ENCODE results near the gene NMNAT3.
"Not testable (repeated sequence)": the region's sequence is repeated elsewhere in the genome, so short reads cannot be mapped to it uniquely, and the experiment has no call there.

Gene NMNAT3

DNA sequence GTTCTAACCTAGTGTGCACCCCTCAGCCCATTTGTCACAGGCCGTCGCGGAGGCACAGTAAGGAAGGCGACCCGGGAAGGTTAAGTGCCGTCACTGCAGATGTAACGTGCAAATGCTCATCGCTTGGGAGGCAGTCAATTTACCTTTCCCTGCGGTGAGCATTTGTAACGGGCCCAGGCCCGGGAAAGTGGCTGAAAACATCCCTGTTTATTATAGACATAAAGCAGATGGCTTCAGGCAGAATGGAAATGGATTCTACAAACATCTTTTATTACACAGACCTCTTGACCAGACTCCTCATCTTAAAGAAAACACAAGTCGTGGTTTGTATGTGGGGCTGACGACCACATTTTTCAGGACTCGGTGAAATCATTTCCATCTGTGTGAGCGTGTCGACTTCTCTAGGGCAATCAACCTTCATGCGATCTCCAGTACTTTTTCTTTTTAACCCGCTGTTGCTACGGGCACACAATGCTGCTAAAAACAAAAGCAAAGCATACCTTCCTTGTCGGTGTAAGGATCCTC lies 43.6 kb downstream of the NMNAT3 start:
- peak; percentile 50 for DNase-seq

- DNase-seq: no peak
Observed at GRCh38 chr3:139633511-139633910, 44.3 kb downstream of the NMNAT3 start.

DNA sequence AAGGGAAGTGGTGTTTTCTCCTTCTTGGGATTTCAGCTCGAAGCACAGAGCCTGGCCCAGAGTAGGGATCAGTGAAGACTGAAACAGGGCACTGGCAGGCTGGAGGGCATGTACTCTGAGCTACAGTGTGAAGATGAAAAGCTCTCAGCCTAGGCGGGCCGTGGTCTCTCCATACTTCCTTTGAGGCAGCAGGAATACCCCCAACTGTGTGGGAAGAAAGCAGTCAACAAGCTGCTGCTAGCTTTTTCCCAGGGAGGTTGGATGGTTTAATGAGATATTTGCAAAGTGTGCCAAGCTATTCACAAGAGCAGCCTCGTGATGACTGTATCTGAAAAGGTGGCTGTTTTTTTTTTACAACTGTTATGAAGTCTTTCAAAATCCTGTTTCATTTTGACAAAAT lies 47.2 kb downstream of the NMNAT3 start:
- DNase-seq: no peak

- DNase-seq: peak; percentile 8
Observed at GRCh38 chr3:139629033-139629432, 48.7 kb downstream of the NMNAT3 start.

GRCh38 chr3:139627759-139628158 lies 50.0 kb downstream of the NMNAT3 start:
- DNase-seq: no peak

- no peak for DNase-seq
Observed at GRCh38 chr3:139620438-139620837, 57.3 kb downstream of the NMNAT3 start.

GRCh38 chr3:139619484-139619883 lies 58.3 kb downstream of the NMNAT3 start:
- DNase-seq: no peak

- no peak for DNase-seq
Observed at GRCh38 chr3:139617672-139618268, 60.0 kb downstream of the NMNAT3 start.

- no peak for DNase-seq
Observed at GRCh38 chr3:139611528-139611927, 66.2 kb downstream of the NMNAT3 start.

DNA sequence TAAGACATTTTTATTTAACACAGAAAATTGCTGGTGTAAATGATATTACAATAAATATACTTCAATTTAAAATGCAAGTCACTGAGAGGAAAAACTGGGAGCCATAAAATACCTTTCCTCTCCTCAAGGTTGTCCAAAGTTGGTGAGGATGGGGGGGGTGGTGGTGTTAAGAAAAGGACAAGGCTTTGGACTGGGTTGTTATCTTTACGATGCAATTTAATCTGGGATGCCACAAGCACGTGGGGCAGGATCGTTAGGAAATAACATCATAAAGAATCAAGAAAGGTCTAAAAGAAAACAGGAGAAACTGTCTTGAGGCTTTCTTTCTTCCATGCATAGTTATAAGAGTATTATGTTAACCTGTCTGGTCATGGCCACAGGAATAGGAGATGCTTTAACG lies 66.9 kb downstream of the NMNAT3 start:
- DNase-seq: no peak

DNA sequence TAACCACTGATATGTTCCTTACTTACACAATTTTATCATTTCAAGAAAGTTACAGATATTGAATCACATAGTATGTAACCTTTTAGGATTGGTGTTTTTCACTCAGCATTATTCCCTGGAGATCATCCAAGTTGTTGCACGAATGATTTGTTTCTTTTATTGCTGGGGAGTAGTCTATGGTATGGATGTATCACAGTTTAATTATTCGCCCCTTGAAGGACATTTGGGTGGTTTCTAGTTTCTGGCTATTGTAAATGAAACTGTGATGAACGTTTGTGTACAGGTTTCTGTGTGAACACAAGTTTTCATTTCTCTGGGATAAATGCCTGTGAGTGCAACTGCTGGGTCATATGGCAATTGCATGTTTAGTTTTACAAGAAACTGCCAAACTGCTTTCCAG lies 68.8 kb downstream of the NMNAT3 start:
- DNase-seq: no peak

GRCh38 chr3:139608108-139608380 lies 69.7 kb downstream of the NMNAT3 start:
- no peak for DNase-seq

DNA sequence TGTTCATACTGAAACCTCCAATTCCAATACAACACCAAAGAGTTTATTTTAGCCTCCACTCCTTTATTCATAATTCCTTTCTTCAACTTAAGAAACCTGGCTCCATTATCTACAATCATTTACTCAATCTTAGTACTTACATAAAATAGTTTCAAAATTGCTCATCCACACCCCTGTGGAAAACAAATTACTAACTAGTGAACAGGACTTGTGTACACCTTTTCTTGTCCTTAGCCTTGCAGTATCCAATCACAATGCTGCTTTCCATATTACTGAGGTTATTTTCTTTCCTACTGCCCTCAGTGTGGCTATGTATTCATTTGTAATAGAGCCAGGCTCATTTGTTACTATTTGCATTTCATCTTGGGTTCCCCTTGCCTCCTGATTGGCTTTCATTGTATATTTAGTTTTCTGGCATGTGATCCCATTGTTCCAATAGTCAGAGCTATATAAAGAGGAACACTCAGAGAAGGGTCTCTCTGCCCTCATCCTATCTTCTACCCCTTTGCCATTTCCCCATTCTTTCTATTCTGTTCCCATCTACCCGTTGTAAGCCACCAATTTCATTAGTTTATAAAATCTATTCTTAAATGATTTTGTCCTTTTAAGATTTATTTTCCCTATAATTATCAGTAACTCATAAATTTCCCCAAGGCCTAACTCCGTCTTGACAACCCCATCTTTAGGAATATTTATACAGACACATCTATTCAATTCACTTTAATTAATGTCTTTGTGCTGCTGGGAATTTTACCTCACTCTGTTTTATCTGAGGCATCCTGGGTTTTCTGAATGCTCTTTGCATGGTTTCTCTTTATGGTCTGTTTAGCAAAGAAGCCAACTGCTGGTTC lies 70.3 kb downstream of the NMNAT3 start:
- no peak for DNase-seq

GRCh38 chr3:139602003-139602402 lies 75.8 kb downstream of the NMNAT3 start:
- no peak for DNase-seq

- no peak for DNase-seq
Observed at GRCh38 chr3:139601191-139601961, 76.4 kb downstream of the NMNAT3 start.

GRCh38 chr3:139597947-139598346 lies 79.8 kb downstream of the NMNAT3 start:
- DNase-seq: no peak

DNA sequence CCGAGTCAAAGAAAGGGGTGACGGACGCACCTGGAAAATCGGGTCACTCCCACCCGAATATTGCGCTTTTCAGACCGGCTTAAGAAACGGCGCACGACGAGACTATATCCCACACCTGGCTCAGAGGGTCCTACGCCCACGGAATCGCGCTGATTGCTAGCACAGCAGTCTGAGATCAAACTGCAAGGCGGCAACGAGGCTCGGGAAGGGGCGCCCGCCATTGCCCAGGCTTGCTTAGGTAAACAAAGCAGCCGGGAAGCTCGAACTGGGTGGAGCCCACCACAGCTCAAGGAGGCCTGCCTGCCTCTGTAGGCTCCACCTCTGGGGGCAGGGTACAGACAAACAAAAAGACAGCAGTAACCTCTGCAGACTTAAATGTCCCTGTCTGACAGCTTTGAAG lies 86.6 kb downstream of the NMNAT3 start:
- not testable (repeated sequence) for DNase-seq

- DNase-seq: no peak
Observed at GRCh38 chr3:139588450-139588849, 89.3 kb downstream of the NMNAT3 start.

DNA sequence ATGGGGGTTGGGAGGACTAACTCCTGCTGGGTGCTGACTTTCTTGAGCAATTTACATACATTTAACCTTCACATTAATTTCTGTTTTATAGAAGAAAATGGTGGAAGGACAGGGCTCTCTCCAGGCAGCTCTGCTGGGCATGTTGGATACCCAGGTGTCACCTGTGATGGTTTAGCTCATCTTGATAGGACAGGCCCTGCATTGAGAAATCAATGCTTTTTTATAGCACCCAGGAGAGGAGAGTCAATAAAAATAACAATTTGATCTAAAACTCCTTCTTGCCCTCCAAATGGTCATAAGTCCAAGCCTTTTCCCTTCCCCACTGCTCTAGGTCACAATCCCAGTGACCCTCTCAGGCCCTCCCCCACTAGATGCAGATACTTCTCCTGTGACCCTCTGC lies 90.0 kb downstream of the NMNAT3 start:
- DNase-seq: no peak

DNA sequence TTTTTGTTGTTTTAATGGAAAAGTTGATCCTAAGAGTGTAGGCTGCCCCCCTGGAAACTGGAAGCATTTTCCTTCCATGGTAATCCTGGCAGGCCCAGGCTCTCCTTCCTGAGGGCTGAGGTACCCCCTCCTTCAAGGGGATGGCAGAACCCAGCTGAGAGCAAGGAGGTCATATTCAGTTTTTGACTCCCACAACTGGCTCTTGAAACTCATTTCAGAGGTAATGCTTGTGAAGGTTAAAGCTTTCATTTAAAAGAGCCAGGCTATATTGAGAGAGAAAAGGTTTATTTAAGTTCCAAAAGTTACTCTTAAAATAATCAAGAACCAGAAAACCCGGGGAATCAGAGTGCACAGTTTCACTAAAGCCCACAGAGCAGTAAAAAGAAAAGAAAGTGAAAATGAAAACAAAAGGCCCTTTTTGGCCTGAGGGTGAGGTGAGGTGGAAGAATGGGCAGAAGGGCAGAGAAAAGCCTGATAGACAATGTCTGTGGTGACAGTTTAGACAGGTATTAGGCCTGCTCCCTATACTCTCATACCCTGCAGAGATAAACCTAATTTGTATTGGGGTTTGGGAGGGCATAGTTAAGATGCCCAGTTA lies 91.3 kb downstream of the NMNAT3 start:
- no peak for DNase-seq

DNA sequence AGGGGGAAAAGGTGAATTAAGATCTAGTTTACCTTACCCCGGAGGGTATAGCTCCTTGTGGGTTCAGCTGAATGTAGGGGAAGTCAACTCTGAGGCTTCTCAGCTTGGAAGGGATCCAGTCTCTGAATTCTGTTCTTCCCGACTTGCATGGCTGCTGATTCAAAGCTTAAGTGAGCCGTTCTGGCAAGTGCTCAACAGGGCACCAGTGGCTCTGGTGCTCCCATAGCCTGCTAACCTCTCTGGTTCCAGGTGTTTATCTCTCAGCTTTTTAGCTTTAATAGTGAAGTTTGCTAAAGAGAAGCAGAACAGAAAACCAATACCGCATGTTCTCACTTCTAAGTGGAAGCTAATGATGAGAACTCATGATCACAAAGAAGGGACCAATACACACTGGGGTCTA lies 92.0 kb downstream of the NMNAT3 start:
- DNase-seq: no peak

GRCh38 chr3:139583651-139584050 lies 94.1 kb downstream of the NMNAT3 start:
- not testable (repeated sequence) for DNase-seq

DNA sequence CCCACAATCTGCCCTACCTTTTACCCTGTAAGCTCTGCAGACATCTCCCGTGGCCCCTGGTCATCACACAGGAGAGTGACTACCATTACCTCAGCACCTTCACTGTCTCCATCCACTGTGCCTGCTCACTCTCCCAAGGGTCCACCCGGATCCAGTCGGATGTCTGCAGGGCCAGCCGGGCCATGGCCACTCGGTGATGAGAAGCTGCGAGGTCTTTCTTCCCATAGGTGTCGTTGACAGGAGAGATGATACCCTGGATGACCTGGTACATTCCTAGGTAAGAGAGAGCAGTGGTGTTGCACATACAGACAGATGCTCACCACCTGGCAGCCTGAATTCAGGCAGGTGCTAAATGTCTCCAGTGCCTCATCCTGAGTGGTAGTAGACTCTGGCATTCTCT lies 99.0 kb downstream of the NMNAT3 start:
- DNase-seq: no peak
